Measurements from ENCODE around the gene PHF1. TPM values are rescaled to one million over a fixed set of nuclear protein-coding genes. Genes with fewer than 3 reads are reported as not detected.

The PHF1 gene
- total and polyA plus RNA-seq, 2 of the 13 experiments (the other 11 are each of a cell fraction or from before 2014, with no cell fraction given): 25.4 to 61.9 TPM

DNA sequence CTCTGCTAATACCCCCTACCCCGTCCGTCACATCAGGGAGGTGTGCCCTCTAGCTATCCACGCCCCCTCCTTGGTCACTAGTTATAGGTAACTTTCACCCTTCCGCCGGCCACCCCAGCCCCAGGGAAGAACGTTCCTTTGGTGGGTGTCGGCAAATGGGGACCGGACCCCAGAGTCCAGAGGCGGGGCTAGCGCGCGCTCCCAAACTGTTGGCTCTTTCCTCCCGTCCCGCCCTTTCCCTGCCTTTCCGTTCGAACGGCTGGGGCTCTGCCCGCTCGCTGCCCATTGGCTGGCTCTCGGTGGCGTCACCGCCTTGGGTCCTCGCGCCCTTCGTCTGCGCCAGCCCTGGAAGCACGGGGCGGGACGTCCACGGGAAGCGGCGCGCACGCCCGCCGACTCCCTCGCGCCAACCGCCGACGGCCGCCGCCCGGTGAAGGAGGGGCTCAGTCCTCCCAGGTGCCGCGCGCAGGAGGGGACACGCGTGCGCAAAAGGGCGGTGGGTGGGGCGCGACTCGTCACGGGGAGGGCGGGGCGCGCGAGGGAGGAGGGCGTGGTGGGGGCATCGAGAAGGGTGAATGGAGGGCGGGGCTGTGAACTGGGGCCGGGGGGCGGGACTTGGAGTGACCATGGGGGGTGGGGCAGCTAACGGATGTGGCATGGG is 634 bp upstream of the PHF1 start (continued):
- TF ChIP-seq MBD4 (IDR thresholded peaks at IDR 0.05; ENCODE audit: borderline replicate concordance, low read length): no peak
- no peak for TF ChIP-seq MAFK (conservative IDR thresholded peaks at IDR 0.05 in 1 of 2, IDR thresholded peaks at IDR 0.05 in 1 of 2; ENCODE audit: low read length in 2 of 2)
- TF ChIP-seq, protein P1, sequence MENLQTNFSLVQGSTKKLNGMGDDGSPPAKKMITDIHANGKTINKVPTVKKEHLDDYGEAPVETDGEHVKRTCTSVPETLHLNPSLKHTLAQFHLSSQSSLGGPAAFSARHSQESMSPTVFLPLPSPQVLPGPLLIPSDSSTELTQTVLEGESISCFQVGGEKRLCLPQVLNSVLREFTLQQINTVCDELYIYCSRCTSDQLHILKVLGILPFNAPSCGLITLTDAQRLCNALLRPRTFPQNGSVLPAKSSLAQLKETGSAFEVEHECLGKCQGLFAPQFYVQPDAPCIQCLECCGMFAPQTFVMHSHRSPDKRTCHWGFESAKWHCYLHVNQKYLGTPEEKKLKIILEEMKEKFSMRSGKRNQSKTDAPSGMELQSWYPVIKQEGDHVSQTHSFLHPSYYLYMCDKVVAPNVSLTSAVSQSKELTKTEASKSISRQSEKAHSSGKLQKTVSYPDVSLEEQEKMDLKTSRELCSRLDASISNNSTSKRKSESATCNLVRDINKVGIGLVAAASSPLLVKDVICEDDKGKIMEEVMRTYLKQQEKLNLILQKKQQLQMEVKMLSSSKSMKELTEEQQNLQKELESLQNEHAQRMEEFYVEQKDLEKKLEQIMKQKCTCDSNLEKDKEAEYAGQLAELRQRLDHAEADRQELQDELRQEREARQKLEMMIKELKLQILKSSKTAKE (CRISPR knock-in tag; IDR thresholded peaks at IDR 0.05; ENCODE audit: borderline replicate concordance): peak; percentile 93
- TF ChIP-seq, protein P2, sequence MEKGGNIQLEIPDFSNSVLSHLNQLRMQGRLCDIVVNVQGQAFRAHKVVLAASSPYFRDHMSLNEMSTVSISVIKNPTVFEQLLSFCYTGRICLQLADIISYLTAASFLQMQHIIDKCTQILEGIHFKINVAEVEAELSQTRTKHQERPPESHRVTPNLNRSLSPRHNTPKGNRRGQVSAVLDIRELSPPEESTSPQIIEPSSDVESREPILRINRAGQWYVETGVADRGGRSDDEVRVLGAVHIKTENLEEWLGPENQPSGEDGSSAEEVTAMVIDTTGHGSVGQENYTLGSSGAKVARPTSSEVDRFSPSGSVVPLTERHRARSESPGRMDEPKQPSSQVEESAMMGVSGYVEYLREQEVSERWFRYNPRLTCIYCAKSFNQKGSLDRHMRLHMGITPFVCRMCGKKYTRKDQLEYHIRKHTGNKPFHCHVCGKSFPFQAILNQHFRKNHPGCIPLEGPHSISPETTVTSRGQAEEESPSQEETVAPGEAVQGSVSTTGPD (CRISPR knock-in tag; IDR thresholded peaks at IDR 0.05): no peak
- TF ChIP-seq ZNF124 (CRISPR knock-in tag; IDR thresholded peaks at IDR 0.05): peak; percentile 92
- no peak for TF ChIP-seq CCAR2 (optimal IDR thresholded peaks at IDR 0.05; ENCODE audit: low read depth, low read length)
- no peak for TF ChIP-seq MLLT10 (CRISPR knock-in tag; IDR thresholded peaks at IDR 0.05)
- no peak for TF ChIP-seq HNF4G (IDR thresholded peaks at IDR 0.05; ENCODE audit: borderline replicate concordance, low read depth, low read length)
- peak; percentile 51; the same call in 1 of the 2 replicates for TF ChIP-seq HNF4G (CRISPR knock-in tag; IDR thresholded peaks at IDR 0.05; ENCODE audit: borderline replicate concordance, low read depth)
- no peak for TF ChIP-seq EP300 (IDR thresholded peaks at IDR 0.05; ENCODE audit: low read depth in 2 of 2, low read length in 2 of 2)
- peak; percentile 61; the same call in 1 of the 2 replicates for TF ChIP-seq EP300 (CRISPR knock-in tag; IDR thresholded peaks at IDR 0.05; ENCODE audit: borderline replicate concordance)
- TF ChIP-seq, protein P3, sequence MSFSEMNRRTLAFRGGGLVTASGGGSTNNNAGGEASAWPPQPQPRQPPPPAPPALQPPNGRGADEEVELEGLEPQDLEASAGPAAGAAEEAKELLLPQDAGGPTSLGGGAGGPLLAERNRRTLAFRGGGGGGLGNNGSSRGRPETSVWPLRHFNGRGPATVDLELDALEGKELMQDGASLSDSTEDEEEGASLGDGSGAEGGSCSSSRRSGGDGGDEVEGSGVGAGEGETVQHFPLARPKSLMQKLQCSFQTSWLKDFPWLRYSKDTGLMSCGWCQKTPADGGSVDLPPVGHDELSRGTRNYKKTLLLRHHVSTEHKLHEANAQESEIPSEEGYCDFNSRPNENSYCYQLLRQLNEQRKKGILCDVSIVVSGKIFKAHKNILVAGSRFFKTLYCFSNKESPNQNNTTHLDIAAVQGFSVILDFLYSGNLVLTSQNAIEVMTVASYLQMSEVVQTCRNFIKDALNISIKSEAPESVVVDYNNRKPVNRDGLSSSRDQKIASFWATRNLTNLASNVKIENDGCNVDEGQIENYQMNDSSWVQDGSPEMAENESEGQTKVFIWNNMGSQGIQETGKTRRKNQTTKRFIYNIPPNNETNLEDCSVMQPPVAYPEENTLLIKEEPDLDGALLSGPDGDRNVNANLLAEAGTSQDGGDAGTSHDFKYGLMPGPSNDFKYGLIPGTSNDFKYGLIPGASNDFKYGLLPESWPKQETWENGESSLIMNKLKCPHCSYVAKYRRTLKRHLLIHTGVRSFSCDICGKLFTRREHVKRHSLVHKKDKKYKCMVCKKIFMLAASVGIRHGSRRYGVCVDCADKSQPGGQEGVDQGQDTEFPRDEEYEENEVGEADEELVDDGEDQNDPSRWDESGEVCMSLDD (CRISPR knock-in tag; IDR thresholded peaks at IDR 0.05; ENCODE audit: borderline replicate concordance): no peak
- TF ChIP-seq ZNF782 (CRISPR knock-in tag; IDR thresholded peaks at IDR 0.05; ENCODE audit: borderline replicate concordance): peak; percentile 87; the same call in 1 of the 2 replicates
- TF ChIP-seq POLR2G (IDR thresholded peaks at IDR 0.05; ENCODE audit: low read depth, low read length): peak; percentile 93
- no peak for TF ChIP-seq ZNF44 (CRISPR knock-in tag; IDR thresholded peaks at IDR 0.05)
- TF ChIP-seq, protein P4, sequence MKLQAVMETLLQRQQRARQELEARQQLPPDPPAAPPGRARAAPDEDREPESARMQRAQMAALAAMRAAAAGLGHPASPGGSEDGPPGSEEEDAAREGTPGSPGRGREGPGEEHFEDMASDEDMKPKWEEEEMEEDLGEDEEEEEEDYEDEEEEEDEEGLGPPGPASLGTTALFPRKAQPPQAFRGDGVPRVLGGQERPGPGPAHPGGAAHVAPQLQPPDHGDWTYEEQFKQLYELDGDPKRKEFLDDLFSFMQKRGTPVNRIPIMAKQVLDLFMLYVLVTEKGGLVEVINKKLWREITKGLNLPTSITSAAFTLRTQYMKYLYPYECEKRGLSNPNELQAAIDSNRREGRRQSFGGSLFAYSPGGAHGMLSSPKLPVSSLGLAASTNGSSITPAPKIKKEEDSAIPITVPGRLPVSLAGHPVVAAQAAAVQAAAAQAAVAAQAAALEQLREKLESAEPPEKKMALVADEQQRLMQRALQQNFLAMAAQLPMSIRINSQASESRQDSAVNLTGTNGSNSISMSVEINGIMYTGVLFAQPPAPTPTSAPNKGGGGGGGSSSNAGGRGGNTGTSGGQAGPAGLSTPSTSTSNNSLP (IDR thresholded peaks at IDR 0.05; ENCODE audit: low read depth, low read length): no peak
- peak; percentile 69; the same call in 1 of the 2 replicates for TF ChIP-seq HMG20B (CRISPR knock-in tag; conservative IDR thresholded peaks at IDR 0.05)
- TF ChIP-seq ARID2 (CRISPR knock-in tag; IDR thresholded peaks at IDR 0.05; ENCODE audit: borderline replicate concordance): peak; percentile 95; the same call in 1 of the 2 replicates
- peak; percentile 68 for TF ChIP-seq CEBPG (CRISPR knock-in tag; IDR thresholded peaks at IDR 0.05)
